PC-3 (cell line): ENCODE results near the gene MKRN1.

Source experiments
- CTCF ChIP-seq: fragments of 300-600 bp; sonication (generic); conservative IDR thresholded peaks from 2 replicates; pipeline ENCODE4 v1.5.1; 2017; ENCODE audit warnings: antibody characterized with exemption, low read depth, mild to moderate bottlenecking, low read length
- EZH2 ChIP-seq: fragments of 300-600 bp; sonication (generic); IDR thresholded peaks from one replicate; pipeline ENCODE4 v1.6.1; 2017; ENCODE audit warnings: antibody characterized with exemption, mild to moderate bottlenecking, low read length; ENCODE audit not compliant: unreplicated experiment
- EZH2phosphoT487 ChIP-seq: fragments of 300-600 bp; sonication (generic); IDR thresholded peaks from 2 replicates; pipeline ENCODE4 v1.6.1; 2018; ENCODE audit warnings: mild to moderate bottlenecking, antibody characterized with exemption, low read length, borderline replicate concordance

- TF ChIP-seq CTCF (no peak), EZH2phosphoT487 (no peak), EZH2 (no peak)
These were observed 24.7 kb downstream of the MKRN1 start for GRCh38 chr7:140454657-140455015.
